HG02623 (cell line): ENCODE measurements around the gene ANKRD65.
"Not testable (repeated sequence)": the region's sequence is repeated elsewhere in the genome, so short reads cannot be mapped to it uniquely, and the experiment has no call there.

Experiments used
- ATAC-seq: cut with Tn5 transposase; IDR thresholded peaks from one replicate; pipeline ENCODE4 v1.9.1; 2021; ENCODE audit warnings: moderate library complexity; ENCODE audit not compliant: unreplicated experiment

The ANKRD65 gene

DNA sequence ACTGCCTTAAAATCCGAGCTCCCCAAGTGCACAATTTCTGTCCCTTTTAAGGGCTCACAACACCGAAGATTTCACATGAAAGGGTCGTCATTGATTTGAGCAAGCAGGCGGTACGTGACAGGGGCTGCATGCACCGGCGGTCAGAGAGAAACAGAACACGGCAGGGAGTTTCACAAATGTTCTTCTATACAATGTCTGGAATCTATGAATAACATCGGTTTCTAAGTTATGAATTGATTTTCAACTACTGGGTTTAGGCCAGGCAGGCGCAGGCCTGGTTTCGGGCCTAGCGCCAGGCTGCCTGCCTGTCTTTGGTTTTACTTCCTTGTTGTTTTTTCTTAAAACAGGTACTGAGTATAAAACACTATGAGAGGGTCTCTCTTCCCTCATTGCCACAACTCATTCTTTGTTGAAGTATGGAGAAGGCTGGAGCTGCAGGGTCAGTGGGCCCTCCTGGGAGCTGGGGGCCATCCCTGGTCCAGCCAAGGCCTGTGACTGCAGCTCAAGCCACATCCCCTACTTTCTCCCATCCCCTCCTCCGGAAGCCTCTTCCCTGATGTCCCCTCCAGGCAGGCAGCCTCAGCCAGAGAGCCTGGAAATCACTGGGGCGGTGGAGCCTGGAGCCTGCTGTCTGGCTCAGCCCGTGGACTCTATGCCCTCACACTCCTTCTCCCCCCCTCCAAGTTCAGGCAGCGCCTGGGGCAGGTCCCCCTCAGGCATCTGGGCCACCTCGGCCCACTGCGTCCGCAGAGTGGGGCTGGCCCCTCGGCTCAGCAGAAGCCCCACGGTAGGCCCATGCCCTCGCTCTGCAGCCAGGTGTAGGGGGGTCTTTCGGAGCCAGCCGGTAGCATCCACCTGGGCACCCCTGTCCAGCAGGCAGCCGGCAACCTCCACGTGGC lies 2.4 kb downstream of the ANKRD65 start:
- ATAC-seq: no peak

DNA sequence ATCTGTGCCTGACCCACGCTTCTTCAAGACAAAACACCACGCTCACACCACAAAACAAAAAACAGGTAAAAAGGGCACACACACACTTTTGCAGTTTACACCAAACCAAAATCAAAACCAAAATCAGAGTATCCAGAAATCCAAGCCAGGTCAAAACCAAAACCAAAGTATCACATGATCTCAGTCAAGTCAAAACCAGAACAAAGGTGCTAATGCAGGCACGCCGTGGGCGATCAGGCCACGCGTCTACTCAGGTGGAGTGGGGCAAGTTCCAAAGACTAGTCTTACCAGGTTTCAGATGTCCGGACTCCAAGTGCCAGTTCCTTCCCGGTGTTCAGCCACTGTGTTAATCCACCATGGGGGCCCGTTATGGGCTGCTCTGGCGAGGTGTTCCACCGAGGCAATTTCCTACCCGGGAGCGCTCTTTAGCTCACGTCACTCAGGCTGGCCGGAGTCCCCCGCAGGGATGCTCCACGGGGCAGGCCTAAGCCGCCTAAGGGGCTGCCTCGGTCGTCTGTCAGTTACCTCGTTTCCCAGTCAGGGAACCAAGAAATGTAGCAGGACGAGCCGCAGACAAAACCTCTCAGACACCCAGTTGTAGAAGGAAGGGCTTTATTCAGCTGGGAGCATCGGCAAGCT lies 3.1 kb downstream of the ANKRD65 start:
- ATAC-seq: not testable (repeated sequence)

DNA sequence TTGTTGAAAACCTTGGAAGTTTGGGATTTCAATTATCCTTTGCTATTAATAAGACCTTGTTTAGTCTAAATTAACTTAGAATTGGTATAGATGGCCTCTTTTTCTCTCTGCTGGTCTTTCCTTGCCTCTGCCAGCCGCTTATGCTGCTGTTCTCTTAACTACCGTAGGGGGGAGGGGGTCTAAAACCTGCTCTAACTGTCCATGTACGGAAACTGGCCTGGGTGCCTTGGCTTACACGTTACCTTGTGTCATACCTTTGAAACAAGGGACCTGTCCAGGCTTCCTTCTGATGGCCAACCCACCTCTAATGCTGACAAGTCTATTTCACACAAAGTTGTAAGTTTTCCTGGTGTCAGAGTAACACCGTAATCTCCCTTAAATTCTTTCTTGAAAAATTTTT lies 3.7 kb downstream of the ANKRD65 start:
- not testable (repeated sequence) for ATAC-seq

DNA sequence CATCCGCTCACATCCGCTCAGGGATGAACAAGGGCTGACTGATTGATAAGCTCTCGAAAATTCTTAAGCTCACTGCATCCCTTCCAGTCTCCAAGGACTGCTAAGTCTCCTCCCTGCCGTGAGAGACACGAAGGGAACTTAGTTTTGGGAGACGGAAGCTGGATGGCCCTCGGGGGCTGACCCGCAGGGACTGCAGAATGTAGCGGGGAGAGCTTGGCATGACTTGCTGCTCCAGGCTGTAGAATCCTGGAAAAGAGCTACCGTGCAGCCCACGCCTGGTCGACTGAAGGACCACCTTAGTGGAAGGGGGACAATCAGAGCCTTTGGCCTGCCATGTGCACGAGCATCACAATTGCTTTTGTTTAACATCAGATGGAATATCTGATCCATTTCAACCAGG lies 5.3 kb downstream of the ANKRD65 start:
- ATAC-seq: no peak

DNA sequence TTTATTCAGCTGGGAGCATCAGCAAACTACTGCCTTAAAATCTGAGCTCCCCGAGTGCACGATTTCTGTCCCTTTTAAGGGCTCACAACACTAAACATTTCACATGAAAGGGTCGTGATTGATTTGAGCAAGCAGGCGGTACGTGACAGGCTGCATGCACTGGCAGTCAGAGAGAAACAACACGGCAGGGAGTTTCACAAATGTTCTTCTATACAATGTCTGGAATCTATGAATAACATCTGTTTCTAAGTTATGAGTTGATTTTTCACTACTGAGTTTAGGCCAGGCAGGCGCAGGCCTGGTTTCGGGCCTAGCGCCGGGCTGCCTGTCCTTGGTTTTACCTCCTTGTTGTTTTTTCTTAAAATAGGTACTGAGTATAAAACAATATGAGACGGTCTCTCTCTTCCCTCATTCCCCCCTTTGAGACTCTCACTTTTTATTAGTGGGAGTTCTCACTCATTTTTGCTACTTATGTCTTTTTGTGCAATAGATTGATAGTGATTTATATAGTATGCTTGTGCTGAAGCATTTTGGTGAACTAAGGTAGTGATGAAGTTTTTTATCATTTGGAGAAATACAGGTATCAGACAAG lies 8.7 kb downstream of the ANKRD65 start:
- ATAC-seq: not testable (repeated sequence)

DNA sequence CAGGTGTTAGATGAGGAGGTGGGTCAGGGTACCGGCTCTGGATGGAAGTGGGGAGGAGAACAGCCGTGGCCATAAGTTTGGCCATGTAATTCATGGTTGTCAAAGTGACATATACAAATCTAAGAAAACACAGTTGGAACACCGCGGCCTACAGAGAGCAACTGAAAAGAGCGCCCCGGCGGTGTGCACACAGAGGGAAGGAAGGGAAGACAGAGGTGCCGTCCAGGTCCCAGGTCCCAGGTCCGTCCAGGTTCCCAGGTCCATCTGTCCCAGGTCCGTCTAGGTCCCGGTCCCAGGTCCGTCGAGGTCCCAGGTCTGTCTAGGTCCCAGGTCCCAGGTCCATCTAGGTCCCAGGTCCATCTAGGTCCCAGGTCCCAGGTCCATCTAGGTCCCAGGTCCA lies 9.4 kb downstream of the ANKRD65 start:
- no peak for ATAC-seq

DNA sequence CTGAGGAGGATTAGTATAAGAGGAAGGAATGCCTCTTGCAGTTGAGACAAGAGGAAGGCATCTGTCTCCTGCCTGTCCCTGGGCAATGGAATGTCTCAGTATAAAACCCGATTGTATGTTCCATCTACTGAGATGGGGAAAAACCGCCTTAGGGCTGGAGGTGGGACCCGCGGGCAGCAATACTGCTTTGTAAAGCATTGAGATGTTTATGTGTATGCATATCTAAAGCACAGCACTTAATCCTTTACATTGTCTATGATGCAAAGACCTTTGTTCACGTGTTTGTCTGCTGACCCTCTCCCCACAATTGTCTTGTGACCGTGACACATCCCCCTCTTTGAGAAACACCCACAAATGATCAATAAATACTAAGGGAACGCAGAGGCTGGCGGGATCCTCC lies 10.8 kb downstream of the ANKRD65 start:
- not testable (repeated sequence) for ATAC-seq

DNA sequence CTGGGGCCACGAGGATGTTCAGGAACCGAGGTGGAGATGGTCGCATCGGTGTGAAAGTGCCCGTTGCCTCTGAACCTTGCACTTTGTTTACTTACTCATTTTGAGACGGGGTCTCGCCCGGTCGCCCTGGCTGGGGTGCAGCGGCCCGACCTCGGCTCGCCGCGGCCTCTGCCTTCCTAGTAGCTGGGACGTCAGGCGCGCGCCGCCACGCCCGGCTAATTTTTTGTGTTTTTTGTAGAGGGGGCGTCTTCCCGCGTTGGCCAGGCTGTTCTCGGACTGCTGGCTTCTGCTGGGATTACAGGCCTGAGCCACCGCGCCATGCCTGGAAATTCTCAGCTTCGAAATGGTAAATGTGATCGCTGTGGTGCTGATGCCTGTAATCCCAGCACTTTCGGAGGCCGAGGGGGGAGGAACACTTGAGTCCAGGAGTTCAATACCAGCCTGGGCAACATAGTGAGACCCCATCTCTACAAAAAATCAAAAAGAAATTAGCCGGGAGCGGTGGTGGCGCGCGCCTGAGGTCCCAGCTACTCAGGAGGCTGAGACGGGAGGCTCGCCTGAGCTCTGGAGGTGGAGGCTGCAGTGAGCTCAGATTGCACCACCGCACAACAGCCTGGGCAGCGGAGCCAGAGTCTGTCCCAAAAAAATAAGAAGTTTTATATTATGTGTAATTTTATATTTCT lies 13.3 kb downstream of the ANKRD65 start:
- peak; percentile 18 for ATAC-seq

DNA sequence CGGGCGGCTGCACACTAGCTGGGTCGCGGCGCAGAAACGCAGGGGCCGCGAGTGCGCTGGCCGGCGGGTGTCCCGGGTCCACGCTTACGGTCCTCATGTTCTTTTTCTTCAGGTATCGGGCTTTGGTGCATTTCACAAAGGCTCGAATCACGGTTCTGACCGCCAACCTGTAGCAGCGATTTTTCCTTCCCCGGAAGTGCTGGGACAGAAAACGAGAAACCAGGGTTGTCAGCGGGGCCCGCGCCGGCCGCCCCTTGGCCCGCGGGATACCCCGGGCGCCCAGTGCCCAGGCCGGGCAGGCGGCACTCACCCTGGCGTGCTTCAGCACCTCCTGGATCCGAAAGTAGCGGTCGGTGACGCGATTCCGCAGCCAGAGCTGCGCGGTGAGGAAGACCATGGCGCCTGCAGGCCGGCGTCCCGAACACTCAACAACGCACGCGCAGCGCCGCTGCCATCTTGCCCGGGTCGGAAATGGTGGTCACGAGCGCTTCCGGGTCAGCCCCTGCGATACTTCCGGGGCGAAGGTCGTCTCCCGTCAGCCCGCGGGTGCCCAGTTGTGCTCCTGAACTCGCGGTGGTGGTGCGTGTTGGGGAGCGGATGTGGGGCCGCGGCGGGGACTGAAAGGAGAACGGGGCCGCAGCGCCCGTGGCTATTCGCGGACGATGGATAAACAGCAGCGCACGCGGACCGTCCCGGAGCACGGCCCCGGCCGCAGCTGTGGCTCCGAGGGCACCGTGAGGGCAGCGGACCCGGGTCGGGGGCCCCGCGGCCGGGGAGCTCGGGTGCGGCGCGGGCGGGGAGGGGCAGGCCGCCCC lies 14.0 kb downstream of the ANKRD65 start, which contains the start of gene MRPL20:
MRPL20 (minus strand) TSS at position 473 of the 815 bp plus-strand sequence; CDS start at position 397, 76 bp downstream.
- peak; percentile 84 for ATAC-seq

DNA sequence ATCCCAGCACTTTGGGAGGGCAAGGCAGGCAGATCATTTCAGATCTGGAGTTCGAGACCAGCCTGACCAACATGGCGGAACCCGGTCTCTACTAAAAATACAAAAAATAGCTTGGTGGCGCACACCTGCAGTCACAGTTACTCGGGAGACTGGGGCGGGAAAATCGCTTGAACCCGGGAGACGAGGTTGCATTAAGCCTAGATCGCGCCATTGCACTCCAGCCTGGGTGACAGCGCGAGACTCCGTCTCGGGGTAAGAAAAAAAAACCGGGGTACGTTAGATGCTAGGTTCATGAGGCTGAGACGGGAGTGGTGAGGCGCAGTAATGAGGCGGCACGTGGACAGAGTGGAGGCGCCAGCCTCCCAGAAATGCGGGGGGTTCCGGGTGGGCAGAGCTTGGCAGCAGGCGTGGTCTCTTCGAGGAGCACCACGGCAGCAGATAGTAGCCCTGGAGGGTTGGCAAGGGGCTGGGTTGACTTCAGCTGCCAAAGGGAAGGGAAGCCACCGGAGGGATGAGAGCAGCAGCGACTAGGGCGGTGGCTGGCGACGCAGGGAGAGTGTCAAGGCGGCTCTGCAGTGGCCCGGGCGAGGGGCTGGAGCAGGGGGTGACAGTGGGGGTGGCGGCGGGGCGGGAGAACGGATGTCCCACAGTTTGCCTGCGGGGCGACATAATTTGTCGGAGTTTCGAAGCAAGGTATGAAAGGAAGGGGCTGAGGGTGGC lies 14.8 kb downstream of the ANKRD65 start:
- no peak for ATAC-seq

DNA sequence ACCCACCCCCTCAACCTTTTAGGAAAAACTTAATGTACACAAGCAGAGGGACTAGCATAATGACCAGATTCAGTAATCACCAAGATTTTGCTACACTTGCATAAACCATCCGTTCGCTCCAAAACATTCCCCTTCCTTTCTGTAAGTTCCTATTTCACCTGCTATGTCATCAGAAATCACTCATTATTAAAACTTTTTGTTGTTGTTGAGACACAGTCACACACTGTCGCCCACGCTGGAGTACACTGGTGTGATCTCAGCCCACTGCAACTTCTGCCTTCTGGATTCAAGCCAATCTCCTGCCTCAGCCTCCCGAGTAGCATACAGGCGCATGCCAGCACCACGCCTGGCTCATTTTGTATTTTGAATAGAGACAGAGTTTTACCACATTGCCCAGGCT lies 17.4 kb downstream of the ANKRD65 start:
- no peak for ATAC-seq

DNA sequence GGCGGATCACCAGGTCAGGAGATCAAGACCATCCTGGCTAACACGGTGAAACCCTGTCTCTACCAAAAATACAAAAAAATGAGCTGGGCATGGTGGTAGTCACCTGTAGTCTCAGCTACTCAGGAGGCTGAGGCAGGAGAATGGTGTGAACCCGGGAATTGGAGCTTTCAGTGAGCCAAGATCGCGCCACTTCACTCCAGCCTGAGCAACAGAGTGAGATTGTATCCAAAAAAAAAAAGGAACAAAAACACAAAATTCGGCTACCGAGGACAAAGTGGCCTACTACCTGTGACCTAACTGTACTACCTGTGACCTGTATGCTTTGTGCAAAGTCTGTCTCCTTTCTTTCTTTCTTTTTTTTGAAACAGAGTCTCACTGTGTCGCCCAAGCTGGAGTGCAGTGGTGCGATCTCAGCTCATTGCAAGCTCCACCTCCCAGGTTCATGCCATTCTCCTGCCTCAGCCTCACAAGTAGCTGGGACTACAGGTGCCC lies 18.1 kb downstream of the ANKRD65 start:
- ATAC-seq: not testable (repeated sequence)

DNA sequence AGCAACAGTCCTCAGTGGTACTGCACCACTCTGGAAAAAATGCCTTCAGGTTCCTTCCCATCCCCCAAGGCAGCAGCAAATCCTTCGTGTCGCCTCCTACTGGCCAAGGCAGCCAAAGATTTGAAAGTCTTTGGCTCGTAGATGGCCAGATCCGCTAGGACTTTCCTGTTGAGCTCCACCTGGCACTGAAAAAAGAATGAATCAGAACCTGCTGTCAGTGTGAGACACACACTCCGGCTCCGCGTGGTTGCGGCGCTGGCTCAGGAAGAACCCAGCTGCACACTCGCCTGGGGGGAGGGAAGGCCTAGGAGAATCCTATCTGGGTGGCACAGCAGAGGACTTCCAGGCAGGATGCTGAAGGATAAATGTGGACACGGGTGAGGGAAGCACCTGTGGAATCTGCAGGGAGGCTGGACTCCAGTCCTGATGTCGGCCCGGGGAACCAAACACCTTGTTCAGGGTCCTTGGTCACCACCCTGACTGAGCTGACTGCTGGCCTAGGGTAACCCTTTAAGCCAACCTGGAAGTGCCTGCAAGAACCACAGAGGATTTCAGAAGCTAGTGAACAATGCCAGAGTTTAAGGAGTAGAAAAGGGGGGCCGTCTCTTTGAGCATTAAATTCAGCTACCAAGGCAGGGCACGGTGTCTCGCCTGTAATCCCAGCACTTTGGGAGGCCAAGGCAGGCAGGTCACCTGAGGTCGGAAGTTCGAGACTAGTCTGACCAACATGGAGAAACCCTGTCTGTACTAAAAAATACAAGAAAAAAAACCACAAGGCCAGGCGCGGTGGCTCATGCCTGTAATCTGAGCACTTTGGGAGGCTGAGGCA lies 18.8 kb downstream of the ANKRD65 start:
- no peak for ATAC-seq

DNA sequence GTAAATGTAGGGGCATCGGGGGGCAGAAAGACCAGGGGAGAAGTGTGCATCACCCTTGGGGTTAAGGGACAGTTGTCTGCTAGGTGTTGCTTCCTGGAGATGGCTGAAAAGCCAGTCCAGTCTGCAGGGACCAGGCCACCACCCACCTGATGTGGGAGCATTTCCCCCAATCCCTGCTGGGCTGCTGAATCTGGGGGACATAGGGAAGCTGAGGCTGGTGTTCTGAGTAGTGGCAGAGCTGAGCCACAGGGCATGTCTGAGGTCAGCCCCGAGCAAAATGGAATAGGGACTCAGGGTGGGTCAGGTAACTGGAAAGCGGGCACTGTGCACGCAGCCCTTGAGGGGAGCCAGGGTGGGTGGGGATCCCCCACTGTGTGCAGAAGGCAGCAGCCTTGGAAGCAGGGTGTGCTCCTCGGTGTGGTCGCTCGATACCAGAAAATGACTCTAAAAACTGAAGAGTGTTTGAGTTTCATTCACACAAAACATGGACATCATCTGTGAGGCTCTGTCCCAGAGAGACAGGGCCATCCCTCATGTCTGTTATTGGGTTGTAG lies 19.5 kb downstream of the ANKRD65 start:
- ATAC-seq: no peak

DNA sequence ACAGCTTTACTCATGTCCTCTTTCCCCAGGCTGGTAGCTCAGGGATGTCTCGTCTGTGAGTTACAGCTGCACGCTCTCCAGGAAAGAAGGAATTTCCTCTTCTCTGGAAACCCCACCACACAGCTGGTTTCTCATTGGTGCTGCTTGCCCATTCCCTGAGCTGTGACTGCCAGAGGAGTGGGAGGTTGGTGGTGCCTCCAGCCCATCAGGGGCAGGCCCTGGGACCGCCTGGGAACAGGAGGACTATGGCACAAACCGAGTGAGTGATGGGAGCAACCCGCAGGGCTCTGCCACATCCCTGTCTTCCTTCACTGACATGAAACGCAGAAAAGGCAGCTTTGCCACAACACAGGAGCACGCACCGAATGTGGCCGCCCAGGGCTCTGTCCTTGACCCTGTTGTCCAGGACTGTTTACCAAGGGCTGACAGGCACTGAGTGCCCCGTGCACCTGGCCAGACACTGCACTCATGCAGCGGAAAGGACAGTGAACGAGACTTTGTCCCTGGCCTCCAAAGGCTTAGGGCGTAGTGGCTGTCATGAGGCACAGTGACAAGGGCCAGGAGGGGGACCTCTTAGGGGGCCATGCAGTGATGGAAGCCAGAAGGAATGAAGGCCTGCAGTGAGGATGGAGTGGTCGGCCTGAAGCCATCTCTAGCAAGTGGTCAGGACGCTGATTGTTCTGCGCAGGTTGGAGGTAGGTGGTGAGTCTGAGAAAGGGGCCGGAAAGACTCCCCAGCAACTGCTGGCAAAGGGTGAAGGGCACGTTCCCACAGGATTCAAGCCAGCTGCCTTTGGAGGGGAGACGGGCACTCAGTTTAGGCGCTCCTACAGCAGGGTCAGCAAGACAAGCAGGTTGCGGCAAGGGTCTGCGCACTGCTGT lies 20.3 kb downstream of the ANKRD65 start:
- no peak for ATAC-seq

DNA sequence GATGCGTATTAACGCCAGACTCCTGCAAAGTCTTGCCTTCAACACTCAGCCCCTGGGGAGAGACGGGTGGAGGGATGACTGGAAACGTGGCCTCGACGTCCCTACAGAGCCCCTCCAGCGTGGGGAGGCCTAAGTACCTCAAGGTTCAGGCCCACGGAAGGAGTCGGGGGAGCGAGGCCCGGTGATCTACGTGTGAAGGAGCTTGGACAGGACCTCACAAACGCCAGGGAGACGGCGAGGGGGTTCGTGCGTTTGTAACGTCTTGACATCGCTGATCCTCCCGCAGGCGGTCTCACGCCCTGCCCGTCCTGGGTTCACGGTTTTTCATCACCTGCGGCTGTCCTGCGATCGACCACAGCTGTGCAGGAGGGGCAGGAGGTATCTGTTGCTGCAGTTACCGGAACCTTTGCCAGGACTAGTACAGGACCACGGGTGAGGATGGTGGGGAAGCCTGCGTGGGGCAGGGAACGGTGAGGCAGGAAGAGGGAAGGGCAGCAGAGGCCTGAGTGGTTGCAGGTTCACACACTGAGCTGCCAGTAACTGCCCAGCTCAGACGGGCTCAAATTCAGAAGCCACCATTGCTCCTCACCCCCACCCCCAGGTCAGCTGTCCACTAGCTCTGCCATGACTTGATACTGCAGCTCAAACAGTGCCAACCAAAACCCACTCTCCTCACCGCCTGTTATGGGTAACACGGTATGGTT lies 21.1 kb downstream of the ANKRD65 start:
- ATAC-seq: no peak
